ENCODE measurements around the gene TMTC1.
A peak's percentile ranks its signal among the peaks of the same experiment; 100 is the strongest.

Gene TMTC1

GRCh38 chr12:29780084-29780483 lies 3.7 kb downstream of the TMTC1 start:
- no peak overlapping the region for H3K4me3 ChIP-seq (ENCODE audit: low read length in 2 of 2)
- no peaks in the 10 kb centered on the region for H3K27me3 ChIP-seq (ENCODE audit: control insufficient read depth in 1 of 2, insufficient read depth in 2 of 2, low read length in 2 of 2)
- no peak overlapping the region for H3K9ac ChIP-seq (ENCODE audit: low read length in 2 of 2)
- no peak overlapping the region for H3K27ac ChIP-seq (ENCODE audit: low read length)
- peaks cover 0 to 4% of the 10 kb centered on the region in 2 donors for H3K9me3 ChIP-seq (ENCODE audit: control insufficient read depth in 2 of 2, low read length in 2 of 2)
- H3K36me3 ChIP-seq (ENCODE audit: control insufficient read depth in 2 of 2, insufficient read depth in 2 of 2, low read length in 2 of 2), result peaks cover 2 to 6% of the 10 kb centered on the region in 2 donors
- H3K4me1 ChIP-seq (ENCODE audit: control insufficient read depth, insufficient read depth, low read length), result peaks cover 3% of the 10 kb centered on the region

- H3K27me3 ChIP-seq (ENCODE audit: control insufficient read depth in 1 of 2, insufficient read depth in 2 of 2, low read length in 2 of 2), result no peaks in the 10 kb centered on the region
- no peak overlapping the region for H3K4me3 ChIP-seq (ENCODE audit: low read length in 2 of 2)
- peaks cover 2 to 6% of the 10 kb centered on the region in 2 donors for H3K36me3 ChIP-seq (ENCODE audit: control insufficient read depth in 2 of 2, insufficient read depth in 2 of 2, low read length in 2 of 2)
- H3K27ac ChIP-seq (ENCODE audit: low read length), result no peak overlapping the region
- H3K9ac ChIP-seq (ENCODE audit: low read length in 2 of 2), result no peak overlapping the region
- H3K4me1 ChIP-seq (ENCODE audit: control insufficient read depth, insufficient read depth, low read length), result peaks cover 3% of the 10 kb centered on the region
- peaks cover 0 to 5% of the 10 kb centered on the region in 2 donors for H3K9me3 ChIP-seq (ENCODE audit: control insufficient read depth in 2 of 2, low read length in 2 of 2)
Observed at GRCh38 chr12:29778531-29778930, 5.2 kb downstream of the TMTC1 start.

GRCh38 chr12:29773076-29773475 lies 10.7 kb downstream of the TMTC1 start:
- peaks cover 0 to 5% of the 10 kb centered on the region in 2 donors for H3K9me3 ChIP-seq (ENCODE audit: control insufficient read depth in 2 of 2, low read length in 2 of 2)
- peaks cover 0 to 6% of the 10 kb centered on the region in 2 donors for H3K36me3 ChIP-seq (ENCODE audit: control insufficient read depth in 2 of 2, insufficient read depth in 2 of 2, low read length in 2 of 2)
- H3K4me1 ChIP-seq (ENCODE audit: control insufficient read depth, insufficient read depth, low read length), result peaks cover 11% of the 10 kb centered on the region
- no peak overlapping the region for H3K4me3 ChIP-seq (ENCODE audit: low read length in 2 of 2)
- no peak overlapping the region for H3K9ac ChIP-seq (ENCODE audit: low read length in 2 of 2)
- no peak overlapping the region for H3K27ac ChIP-seq (ENCODE audit: low read length)
- no peaks in the 10 kb centered on the region for H3K27me3 ChIP-seq (ENCODE audit: control insufficient read depth in 1 of 2, insufficient read depth in 2 of 2, low read length in 2 of 2)

GRCh38 chr12:29771786-29772185 lies 12.0 kb downstream of the TMTC1 start:
- Histone ChIP-seq H3K27me3 (ENCODE audit: control insufficient read depth in 1 of 2, insufficient read depth in 2 of 2, low read length in 2 of 2) (no peaks in the 10 kb centered on the region), H3K4me3 (ENCODE audit: low read length in 2 of 2) (no peak overlapping the region), H3K4me1 (ENCODE audit: control insufficient read depth, insufficient read depth, low read length) (peaks cover 11% of the 10 kb centered on the region), H3K9ac (ENCODE audit: low read length in 2 of 2) (no peak overlapping the region), H3K9me3 (ENCODE audit: control insufficient read depth in 2 of 2, low read length in 2 of 2) (peaks cover 0 to 5% of the 10 kb centered on the region in 2 donors), H3K27ac (ENCODE audit: low read length) (no peak overlapping the region), H3K36me3 (ENCODE audit: control insufficient read depth in 2 of 2, insufficient read depth in 2 of 2, low read length in 2 of 2) (peaks cover 0 to 6% of the 10 kb centered on the region in 2 donors)

- no peak overlapping the region for H3K9ac ChIP-seq (ENCODE audit: low read length in 2 of 2)
- H3K27me3 ChIP-seq (ENCODE audit: control insufficient read depth in 1 of 2, insufficient read depth in 2 of 2, low read length in 2 of 2), result no peaks in the 10 kb centered on the region
- peaks cover 0 to 5% of the 10 kb centered on the region in 2 donors for H3K9me3 ChIP-seq (ENCODE audit: control insufficient read depth in 2 of 2, low read length in 2 of 2)
- peaks cover 0 to 10% of the 10 kb centered on the region in 2 donors for H3K36me3 ChIP-seq (ENCODE audit: control insufficient read depth in 2 of 2, insufficient read depth in 2 of 2, low read length in 2 of 2)
- H3K4me1 ChIP-seq (ENCODE audit: control insufficient read depth, insufficient read depth, low read length), result peaks cover 11% of the 10 kb centered on the region
- H3K4me3 ChIP-seq (ENCODE audit: low read length in 2 of 2), result no peak overlapping the region
- H3K27ac ChIP-seq (ENCODE audit: low read length), result no peak overlapping the region
Observed at GRCh38 chr12:29771165-29771564, 12.6 kb downstream of the TMTC1 start.

GRCh38 chr12:29769162-29769858 lies 14.4 kb downstream of the TMTC1 start:
- Histone ChIP-seq H3K36me3 (ENCODE audit: control insufficient read depth in 2 of 2, insufficient read depth in 2 of 2, low read length in 2 of 2) (peaks cover 0 to 4% of the 10 kb centered on the region in 2 donors), H3K4me1 (ENCODE audit: control insufficient read depth, insufficient read depth, low read length) (peaks cover 11% of the 10 kb centered on the region), H3K27me3 (ENCODE audit: control insufficient read depth in 1 of 2, insufficient read depth in 2 of 2, low read length in 2 of 2) (no peaks in the 10 kb centered on the region), H3K9me3 (ENCODE audit: control insufficient read depth in 2 of 2, low read length in 2 of 2) (no peaks in the 10 kb centered on the region), H3K4me3 (ENCODE audit: low read length in 2 of 2) (no peak overlapping the region), H3K9ac (ENCODE audit: low read length in 2 of 2) (no peak overlapping the region), H3K27ac (ENCODE audit: low read length) (no peak overlapping the region)

GRCh38 chr12:29768372-29768771 lies 15.4 kb downstream of the TMTC1 start:
- H3K36me3 ChIP-seq (ENCODE audit: control insufficient read depth in 2 of 2, insufficient read depth in 2 of 2, low read length in 2 of 2), result peaks cover 0 to 4% of the 10 kb centered on the region in 2 donors
- H3K9ac ChIP-seq (ENCODE audit: low read length in 2 of 2), result no peak overlapping the region
- peaks cover 16% of the 10 kb centered on the region for H3K4me1 ChIP-seq (ENCODE audit: control insufficient read depth, insufficient read depth, low read length)
- no peaks in the 10 kb centered on the region for H3K27me3 ChIP-seq (ENCODE audit: control insufficient read depth in 1 of 2, insufficient read depth in 2 of 2, low read length in 2 of 2)
- H3K9me3 ChIP-seq (ENCODE audit: control insufficient read depth in 2 of 2, low read length in 2 of 2), result no peaks in the 10 kb centered on the region
- H3K4me3 ChIP-seq (ENCODE audit: low read length in 2 of 2), result no peak overlapping the region
- H3K27ac ChIP-seq (ENCODE audit: low read length), result no peak overlapping the region

GRCh38 chr12:29763301-29763683 lies 20.4 kb downstream of the TMTC1 start:
- no peak overlapping the region for H3K9ac ChIP-seq (ENCODE audit: low read length in 2 of 2)
- no peaks in the 10 kb centered on the region for H3K9me3 ChIP-seq (ENCODE audit: control insufficient read depth in 2 of 2, low read length in 2 of 2)
- H3K36me3 ChIP-seq (ENCODE audit: control insufficient read depth in 2 of 2, insufficient read depth in 2 of 2, low read length in 2 of 2), result peaks cover 3 to 7% of the 10 kb centered on the region in 2 donors
- peaks cover 17% of the 10 kb centered on the region for H3K4me1 ChIP-seq (ENCODE audit: control insufficient read depth, insufficient read depth, low read length)
- H3K27ac ChIP-seq (ENCODE audit: low read length), result no peak overlapping the region
- H3K4me3 ChIP-seq (ENCODE audit: low read length in 2 of 2), result no peak overlapping the region
- H3K27me3 ChIP-seq (ENCODE audit: control insufficient read depth in 1 of 2, insufficient read depth in 2 of 2, low read length in 2 of 2), result no peaks in the 10 kb centered on the region

- Histone ChIP-seq H3K27me3 (ENCODE audit: control insufficient read depth in 1 of 2, insufficient read depth in 2 of 2, low read length in 2 of 2) (no peaks in the 10 kb centered on the region), H3K9ac (ENCODE audit: low read length in 2 of 2) (no peak overlapping the region), H3K9me3 (ENCODE audit: control insufficient read depth in 2 of 2, low read length in 2 of 2) (no peaks in the 10 kb centered on the region), H3K36me3 (ENCODE audit: control insufficient read depth in 2 of 2, insufficient read depth in 2 of 2, low read length in 2 of 2) (peaks cover 4 to 8% of the 10 kb centered on the region in 2 donors), H3K27ac (ENCODE audit: low read length) (no peak overlapping the region), H3K4me3 (ENCODE audit: low read length in 2 of 2) (peak overlapping the region in 1 of 2 donors; percentile 24), H3K4me1 (ENCODE audit: control insufficient read depth, insufficient read depth, low read length) (peaks cover 14% of the 10 kb centered on the region)
Observed at GRCh38 chr12:29762637-29763300, 21.0 kb downstream of the TMTC1 start.

GRCh38 chr12:29759950-29760349 lies 23.8 kb downstream of the TMTC1 start:
- H3K27me3 ChIP-seq (ENCODE audit: control insufficient read depth in 1 of 2, insufficient read depth in 2 of 2, low read length in 2 of 2), result no peaks in the 10 kb centered on the region
- no peak overlapping the region for H3K27ac ChIP-seq (ENCODE audit: low read length)
- no peak overlapping the region for H3K4me3 ChIP-seq (ENCODE audit: low read length in 2 of 2)
- H3K9me3 ChIP-seq (ENCODE audit: control insufficient read depth in 2 of 2, low read length in 2 of 2), result no peaks in the 10 kb centered on the region
- no peak overlapping the region for H3K9ac ChIP-seq (ENCODE audit: low read length in 2 of 2)
- H3K4me1 ChIP-seq (ENCODE audit: control insufficient read depth, insufficient read depth, low read length), result peaks cover 14% of the 10 kb centered on the region
- H3K36me3 ChIP-seq (ENCODE audit: control insufficient read depth in 2 of 2, insufficient read depth in 2 of 2, low read length in 2 of 2), result peaks cover 9 to 14% of the 10 kb centered on the region in 2 donors
